C4-2B (cell line): Measurements from ENCODE around the gene NUDCD2.

Source experiments
- ZFX ChIP-seq: fragments of 450-650 bp; IDR thresholded peaks from 2 replicates; pipeline ENCODE4 v1.6.1; 2017
- TF ChIP-seq, protein P1 (sequence below): fragments of 450-650 bp; conservative IDR thresholded peaks from 2 replicates; pipeline ENCODE4 v1.5.1; 2017; ENCODE audit warnings: mild to moderate bottlenecking

DNA sequence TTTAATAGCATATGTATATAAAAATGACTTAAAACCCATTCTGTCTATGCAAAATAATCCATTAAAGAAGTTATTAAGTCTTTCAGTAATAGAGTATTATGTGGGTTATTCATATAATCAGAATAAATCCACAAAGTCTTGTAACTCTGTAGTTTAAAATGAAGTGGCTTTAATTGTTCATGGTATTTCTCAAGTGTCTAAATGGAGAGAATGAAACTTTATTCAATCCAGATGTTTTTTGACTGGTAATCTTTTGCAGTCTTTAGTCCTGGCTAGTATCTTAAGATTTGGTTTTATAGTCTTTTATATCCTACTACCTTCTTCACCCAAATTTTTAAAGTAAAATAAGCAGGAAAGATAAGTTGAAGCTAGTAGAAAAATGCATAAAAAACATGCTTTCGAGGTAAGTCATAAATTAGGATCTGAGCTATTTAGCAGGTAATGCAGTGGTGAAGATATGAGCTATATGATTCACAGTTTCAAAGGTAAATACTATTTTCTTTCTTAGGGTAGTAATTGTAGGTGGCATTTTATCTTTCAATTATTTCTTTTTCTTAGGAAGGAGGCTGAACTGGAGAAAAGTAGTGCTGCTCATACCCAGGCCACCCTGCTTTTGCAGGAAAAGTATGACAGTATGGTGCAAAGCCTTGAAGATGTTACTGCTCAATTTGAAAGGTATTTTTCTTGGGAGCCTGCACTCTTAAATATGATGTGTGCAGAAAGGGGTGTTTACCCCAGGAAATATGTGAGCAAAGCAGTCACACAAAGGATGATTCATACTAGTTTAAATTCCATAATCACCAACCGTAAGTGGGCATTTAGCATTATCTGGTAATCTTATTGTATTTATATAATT is 18.5 kb upstream of the NUDCD2 start:
- TF ChIP-seq, protein P1, sequence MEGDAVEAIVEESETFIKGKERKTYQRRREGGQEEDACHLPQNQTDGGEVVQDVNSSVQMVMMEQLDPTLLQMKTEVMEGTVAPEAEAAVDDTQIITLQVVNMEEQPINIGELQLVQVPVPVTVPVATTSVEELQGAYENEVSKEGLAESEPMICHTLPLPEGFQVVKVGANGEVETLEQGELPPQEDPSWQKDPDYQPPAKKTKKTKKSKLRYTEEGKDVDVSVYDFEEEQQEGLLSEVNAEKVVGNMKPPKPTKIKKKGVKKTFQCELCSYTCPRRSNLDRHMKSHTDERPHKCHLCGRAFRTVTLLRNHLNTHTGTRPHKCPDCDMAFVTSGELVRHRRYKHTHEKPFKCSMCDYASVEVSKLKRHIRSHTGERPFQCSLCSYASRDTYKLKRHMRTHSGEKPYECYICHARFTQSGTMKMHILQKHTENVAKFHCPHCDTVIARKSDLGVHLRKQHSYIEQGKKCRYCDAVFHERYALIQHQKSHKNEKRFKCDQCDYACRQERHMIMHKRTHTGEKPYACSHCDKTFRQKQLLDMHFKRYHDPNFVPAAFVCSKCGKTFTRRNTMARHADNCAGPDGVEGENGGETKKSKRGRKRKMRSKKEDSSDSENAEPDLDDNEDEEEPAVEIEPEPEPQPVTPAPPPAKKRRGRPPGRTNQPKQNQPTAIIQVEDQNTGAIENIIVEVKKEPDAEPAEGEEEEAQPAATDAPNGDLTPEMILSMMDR = no peak
- no peak for TF ChIP-seq ZFX
